Kidney (tissue), 14 donors: ENCODE data around the gene TRAPPC2B. TPM values are rescaled to one million over a fixed set of nuclear protein-coding genes. Genes with fewer than 3 reads are reported as not detected.
"Not testable (repeated sequence)": the region's sequence is repeated elsewhere in the genome, so short reads cannot be mapped to it uniquely, and the experiment has no call there.

Experiments used
- DNase-seq, 5 donors: peaks; one replicate each; pipeline ENCODE4 v3.0.0-alpha.2; 2013 to 2020
- FAIRE-seq: peaks from 2 replicates; lab custom pipeline; 2012; peaks lifted over from hg19 to GRCh38; lab: Jason Lieb, UNC
- H3K27ac ChIP-seq, 2 donors: one replicate each; pipeline ENCODE4 v1.7.0; 2013; ENCODE audit warnings: low read depth in 2 of 2, low read length in 2 of 2, inconsistent platforms in 1 of 2
- H3K27me3 ChIP-seq: one replicate; pipeline ENCODE4 v1.7.1; 2013; ENCODE audit warnings: low read length, inconsistent platforms; ENCODE audit not compliant: control insufficient read depth, insufficient read depth
- H3K36me3 ChIP-seq, 3 donors: one replicate each; pipeline versions ENCODE4 v1.7.0 to v1.7.1; 2013; ENCODE audit warnings: low read length in 3 of 3, control low read depth in 1 of 3, inconsistent platforms in 1 of 3; ENCODE audit not compliant: insufficient read depth in 3 of 3, control insufficient read depth in 2 of 3
- H3K4me1 ChIP-seq, 3 donors: one replicate each; pipeline versions ENCODE4 v1.7.0 to v1.7.1; 2013; ENCODE audit warnings: low read length in 3 of 3, inconsistent platforms in 1 of 3, low read depth in 1 of 3; ENCODE audit not compliant: control insufficient read depth in 2 of 3, insufficient read depth in 2 of 3
- H3K4me3 ChIP-seq, 3 donors: one replicate each; pipeline versions ENCODE4 v1.7.0 to v1.8.1; 2013; ENCODE audit warnings: low read length in 3 of 3, control low read depth in 1 of 3, inconsistent platforms in 1 of 3
- H3K9ac ChIP-seq, 3 donors: one replicate each; pipeline versions ENCODE4 v1.7.0 to v1.7.1; 2013; ENCODE audit warnings: low read length in 3 of 3, control low read depth in 1 of 3, inconsistent platforms in 1 of 3
- H3K9me3 ChIP-seq, 3 donors: one replicate each; pipeline versions ENCODE4 v1.7.0 to v1.7.1; 2013; ENCODE audit warnings: low read length in 3 of 3, control low read depth in 1 of 3, inconsistent platforms in 1 of 3; ENCODE audit not compliant: control insufficient read depth in 2 of 3, insufficient read depth in 1 of 3
- intact Hi-C: fragments of 100-400 bp; cut with DNase I; formaldehyde crosslinking; loops from one replicate; pipeline ENCODE4 v1.11.1; 2022
- polyA plus RNA-seq: library from polyadenylated mRNA; stranded (reverse); fragments of 350-450 nt; fragmentation: Illumina TruSeq; extraction: RNeasy Lipid Tissue Mini Kit (QIAGEN cat#74804); gene quantifications from one replicate; pipeline ENCODE4 v1.2.3, GENCODE V29; 2014; ENCODE audit warnings: low read depth, low replicate concordance; ENCODE audit not compliant: insufficient read depth
- total RNA-seq: library from RNA; stranded (reverse); fragmentation: NEBNext Ultra II Directional; extraction: Animal tissue kit (Norgen Biotek cat#: 25700); gene quantifications from one replicate; pipeline ENCODE4 v1.2.1, GENCODE V29; 2021
- TF ChIP-seq, protein P1 (sequence below): IDR thresholded peaks from 3 replicates; pipeline ENCODE4 v1.5.1; 2012; ENCODE audit warnings: mild to moderate bottlenecking, moderate library complexity, borderline replicate concordance; ENCODE audit not compliant: insufficient read depth; ENCODE audit errors: extremely low read depth
- donor health status: control.
- donor health status: control.
- donor health status: control.
- donor health status: control.
- donor health status: control.
- donor health status: DM: yes; HTN: yes; CAD: no.
- donor health status: Normal renal cell carcinoma (clear cell type).

Gene TRAPPC2B
- total and polyA plus RNA-seq, 2 donors from 2014 or later, result 9.4 to 22.0 TPM

DNA sequence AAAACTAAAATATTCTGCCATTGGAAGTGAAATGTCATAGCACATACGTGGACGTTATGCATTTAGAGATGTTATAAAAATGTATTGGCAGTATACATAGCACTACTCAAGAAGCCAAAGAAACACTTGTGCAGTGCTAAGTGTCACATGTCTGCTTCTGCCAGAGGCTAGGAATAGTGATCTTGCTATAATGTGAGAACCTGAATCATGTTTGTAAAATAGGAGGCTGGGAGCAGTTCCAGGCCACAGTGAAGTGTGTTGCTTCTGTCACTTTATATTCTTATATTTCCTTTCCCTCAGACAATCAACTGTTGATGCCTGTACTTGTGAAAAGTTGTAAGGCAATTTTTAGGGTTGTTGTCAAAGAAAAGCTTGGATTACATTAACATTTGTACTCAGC, 3.4 kb downstream of the TRAPPC2B start:
- H3K4me1 ChIP-seq, result peaks cover 0 to 6% (median 2%) of the 10 kb centered on the region in 3 donors
- no peak overlapping the region for H3K4me3 ChIP-seq
- intact Hi-C loops, result no loop called here
- no peaks in the 10 kb centered on the region for H3K27me3 ChIP-seq
- H3K27ac ChIP-seq, result no peak overlapping the region
- TF ChIP-seq, protein P1, sequence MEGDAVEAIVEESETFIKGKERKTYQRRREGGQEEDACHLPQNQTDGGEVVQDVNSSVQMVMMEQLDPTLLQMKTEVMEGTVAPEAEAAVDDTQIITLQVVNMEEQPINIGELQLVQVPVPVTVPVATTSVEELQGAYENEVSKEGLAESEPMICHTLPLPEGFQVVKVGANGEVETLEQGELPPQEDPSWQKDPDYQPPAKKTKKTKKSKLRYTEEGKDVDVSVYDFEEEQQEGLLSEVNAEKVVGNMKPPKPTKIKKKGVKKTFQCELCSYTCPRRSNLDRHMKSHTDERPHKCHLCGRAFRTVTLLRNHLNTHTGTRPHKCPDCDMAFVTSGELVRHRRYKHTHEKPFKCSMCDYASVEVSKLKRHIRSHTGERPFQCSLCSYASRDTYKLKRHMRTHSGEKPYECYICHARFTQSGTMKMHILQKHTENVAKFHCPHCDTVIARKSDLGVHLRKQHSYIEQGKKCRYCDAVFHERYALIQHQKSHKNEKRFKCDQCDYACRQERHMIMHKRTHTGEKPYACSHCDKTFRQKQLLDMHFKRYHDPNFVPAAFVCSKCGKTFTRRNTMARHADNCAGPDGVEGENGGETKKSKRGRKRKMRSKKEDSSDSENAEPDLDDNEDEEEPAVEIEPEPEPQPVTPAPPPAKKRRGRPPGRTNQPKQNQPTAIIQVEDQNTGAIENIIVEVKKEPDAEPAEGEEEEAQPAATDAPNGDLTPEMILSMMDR, result no peak
- FAIRE-seq, result no peak
- no peak overlapping the region for H3K9ac ChIP-seq
- H3K9me3 ChIP-seq, result no peaks in the 10 kb centered on the region
- H3K36me3 ChIP-seq, result peaks cover 0 to 5% (median 4%) of the 10 kb centered on the region in 3 donors
- no peak for DNase-seq

DNA sequence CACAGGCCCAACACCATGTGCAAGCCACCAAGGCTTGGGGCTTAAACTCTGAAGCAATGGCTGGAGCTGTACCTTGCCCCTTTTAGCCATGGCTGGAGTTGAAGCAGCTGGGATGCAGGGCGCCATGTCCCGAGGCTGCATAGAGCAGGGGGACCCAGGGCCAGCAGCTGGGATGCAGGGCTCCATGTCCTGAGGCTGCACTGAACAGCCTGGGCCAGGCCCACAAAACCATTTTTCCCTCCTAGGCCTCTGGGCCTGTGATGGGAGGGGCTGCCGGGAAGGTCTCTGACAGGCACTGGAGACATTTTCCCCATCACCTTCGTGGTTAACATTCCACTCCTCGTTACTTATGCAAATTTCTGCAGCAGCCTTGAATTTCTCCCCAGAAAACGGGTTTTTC, 10.8 kb downstream of the TRAPPC2B start:
- FAIRE-seq, result no peak
- no peaks in the 10 kb centered on the region for H3K4me1 ChIP-seq
- no peak overlapping the region for H3K4me3 ChIP-seq
- no peak overlapping the region for H3K9ac ChIP-seq
- peaks cover 0 to 19% (median 13%) of the 10 kb centered on the region in 3 donors for H3K9me3 ChIP-seq
- no peak for DNase-seq
- no peak overlapping the region for H3K27ac ChIP-seq
- TF ChIP-seq, protein P1, result no peak
- peaks cover 13 to 36% (median 19%) of the 10 kb centered on the region in 3 donors for H3K36me3 ChIP-seq
- no peaks in the 10 kb centered on the region for H3K27me3 ChIP-seq
- intact Hi-C loops, result no loop called here

DNA sequence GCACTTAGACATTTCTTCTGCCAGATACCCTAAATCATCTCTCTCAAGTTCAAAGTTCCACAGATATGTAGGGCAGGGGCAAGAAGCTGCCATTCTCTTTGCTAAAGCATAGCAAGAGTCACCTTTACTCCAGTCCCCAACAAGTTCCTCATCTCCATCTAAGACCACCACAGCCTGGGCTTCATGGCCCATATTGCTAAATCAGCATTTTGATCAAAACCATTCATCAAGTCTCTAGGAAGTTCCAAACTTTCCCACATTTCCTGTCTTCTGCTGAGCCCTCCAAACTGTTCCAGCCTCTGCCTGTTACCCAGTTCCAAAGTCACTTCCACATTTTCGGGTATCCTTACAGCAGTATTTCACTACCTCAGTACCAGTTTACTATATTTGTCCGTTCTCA, 11.3 kb downstream of the TRAPPC2B start:
- peaks cover 0 to 19% (median 13%) of the 10 kb centered on the region in 3 donors for H3K9me3 ChIP-seq

DNA sequence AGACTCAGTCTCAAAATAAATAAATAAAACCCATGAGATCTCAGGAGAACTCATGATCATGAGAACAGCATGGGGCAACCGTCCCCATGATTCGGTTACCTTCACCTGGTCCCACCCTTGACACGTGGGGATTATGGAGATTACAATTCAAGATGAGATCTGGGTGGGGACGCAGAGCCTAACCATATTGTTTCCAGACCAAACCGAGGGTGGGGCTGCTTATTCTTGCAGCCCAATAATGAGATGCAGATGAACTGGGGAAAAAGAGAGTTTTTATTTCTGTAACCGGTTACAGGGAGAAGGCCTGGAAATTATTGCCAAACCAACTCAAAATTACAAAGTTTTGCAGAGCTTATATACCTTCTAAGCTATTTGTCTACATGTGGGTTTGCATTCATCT, 12.8 kb downstream of the TRAPPC2B start:
- H3K27me3 ChIP-seq, result no peaks in the 10 kb centered on the region
- H3K36me3 ChIP-seq, result peaks cover 13 to 36% (median 19%) of the 10 kb centered on the region in 3 donors
- peaks cover 0 to 19% (median 13%) of the 10 kb centered on the region in 3 donors for H3K9me3 ChIP-seq
- H3K9ac ChIP-seq, result no peak overlapping the region
- H3K4me3 ChIP-seq, result no peak overlapping the region
- no peaks in the 10 kb centered on the region for H3K4me1 ChIP-seq
- no peak for DNase-seq
- TF ChIP-seq, protein P1, result no peak
- no peak for FAIRE-seq
- no peak overlapping the region for H3K27ac ChIP-seq
- intact Hi-C loops, result no loop called here

More for the DNA sequence above, 11.3 kb downstream of the TRAPPC2B start:
- H3K27me3 ChIP-seq, intact Hi-C loops, H3K4me3 ChIP-seq, H3K27ac ChIP-seq, H3K9ac ChIP-seq, DNase-seq, FAIRE-seq, H3K4me1 ChIP-seq: not testable (repeated sequence)
- H3K36me3 ChIP-seq, result peaks cover 13 to 36% (median 19%) of the 10 kb centered on the region in 3 donors
